Stimulated activated CD4-positive, alpha-beta T cell treated with anti-CD3 and anti-CD28 coated beads, Interleukin-12 subunit alpha, Interleukin-12 subunit beta, amount 100 ng/mL, for 4 hours (primary cell): Measurements from ENCODE around the gene CDH5.

Experiments
- DNase-seq: peaks from one replicate; pipeline ENCODE4 v3.0.0-alpha.2; 2020

Gene CDH5

DNA sequence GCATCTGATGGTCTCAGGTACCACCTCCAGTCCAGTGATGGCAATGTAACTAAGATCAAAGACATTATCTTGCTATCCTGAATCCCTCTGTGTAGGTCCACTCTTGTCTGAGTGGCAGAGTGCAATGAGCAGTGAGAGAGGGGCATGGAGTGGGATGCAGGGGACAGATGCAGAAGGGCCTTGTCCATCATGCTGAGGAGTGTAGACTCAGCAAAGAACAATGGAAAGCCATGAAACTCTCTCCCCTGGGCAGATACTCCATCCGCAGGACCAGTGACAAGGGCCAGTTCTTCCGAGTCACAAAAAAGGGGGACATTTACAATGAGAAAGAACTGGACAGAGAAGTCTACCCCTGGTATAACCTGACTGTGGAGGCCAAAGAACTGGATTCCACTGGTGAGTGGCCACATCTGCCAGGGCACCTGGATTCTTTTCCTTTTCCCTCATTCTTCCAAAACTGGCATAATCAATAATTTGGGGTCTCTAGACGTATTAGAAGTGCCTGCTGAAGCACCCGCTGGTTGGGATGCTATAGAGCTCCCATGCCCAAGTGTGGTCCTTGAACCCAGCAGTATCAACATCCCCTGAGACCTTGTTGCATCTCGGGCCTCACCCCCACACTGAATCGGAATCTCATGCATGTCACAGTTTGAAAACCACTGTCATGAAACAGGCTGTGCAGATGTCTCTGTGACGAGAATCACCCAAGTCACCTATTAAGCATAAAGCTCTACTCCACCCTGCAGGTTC lies 29.5 kb downstream of the CDH5 start:
- DNase-seq, result no peak

DNA sequence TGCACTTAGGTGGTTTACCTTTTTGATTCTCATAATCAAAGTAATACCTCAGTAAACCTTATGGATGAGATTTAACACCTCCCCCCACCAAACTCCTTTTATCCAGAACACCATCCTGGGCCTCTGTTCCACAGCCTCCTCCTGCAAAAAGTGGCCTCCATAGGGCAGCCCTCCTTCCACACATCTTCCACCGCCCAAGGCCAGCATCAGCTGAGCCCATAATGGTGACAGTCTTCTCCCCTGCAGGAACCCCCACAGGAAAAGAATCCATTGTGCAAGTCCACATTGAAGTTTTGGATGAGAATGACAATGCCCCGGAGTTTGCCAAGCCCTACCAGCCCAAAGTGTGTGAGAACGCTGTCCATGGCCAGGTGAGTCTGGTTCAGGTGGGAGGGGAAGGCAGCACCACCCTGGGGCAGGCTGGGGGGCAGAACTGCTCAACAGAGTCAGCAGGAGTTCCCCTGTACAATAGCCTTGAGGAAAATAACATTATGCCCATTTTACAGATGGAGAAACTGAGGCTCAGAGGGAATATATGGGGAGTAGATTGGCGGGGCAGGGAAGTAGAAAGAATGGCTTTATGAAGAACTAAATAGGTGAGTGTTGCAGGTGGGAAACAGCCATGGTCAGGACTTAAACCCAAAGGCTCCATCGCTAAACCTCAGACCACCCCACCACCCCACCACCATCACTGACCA lies 31.4 kb downstream of the CDH5 start:
- no peak for DNase-seq

DNA sequence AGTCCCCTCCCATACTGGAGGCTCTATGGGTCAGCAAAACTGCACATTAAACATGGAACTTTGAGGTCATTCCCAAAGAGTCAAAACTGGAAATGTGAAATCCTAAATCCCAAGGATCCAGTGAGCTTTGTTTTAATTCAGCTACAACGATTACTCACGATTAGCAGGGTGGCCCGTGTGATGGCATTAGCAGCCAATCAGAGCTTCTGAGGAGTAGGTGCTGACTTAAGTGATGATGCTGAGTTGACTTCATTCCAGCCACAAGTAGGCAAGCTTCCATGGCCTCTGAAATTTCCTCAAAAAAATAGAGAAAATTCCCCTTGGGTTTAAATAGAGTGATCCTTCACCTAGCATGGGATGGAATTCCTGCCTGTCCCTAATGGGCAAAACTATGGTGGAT lies 32.5 kb downstream of the CDH5 start:
- DNase-seq, result no peak

DNA sequence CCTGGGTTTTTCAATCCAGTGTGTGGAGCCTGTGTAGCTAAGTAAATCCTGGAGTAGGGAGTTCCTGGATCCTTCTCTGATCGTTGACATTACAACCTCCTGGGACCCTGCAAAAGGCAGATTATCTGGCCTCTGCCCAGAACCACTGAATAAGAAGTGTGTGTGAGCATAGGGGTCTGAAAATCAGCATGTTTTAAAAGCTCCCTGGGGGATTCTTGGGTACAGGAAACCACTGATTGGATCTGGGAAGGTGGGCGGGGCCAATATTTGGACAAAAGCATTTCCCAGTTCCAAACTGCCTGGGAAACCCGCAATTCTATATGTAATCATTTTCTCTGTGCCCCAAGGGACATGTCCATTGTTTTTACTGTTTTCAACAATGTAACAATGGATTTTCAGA lies 33.4 kb downstream of the CDH5 start:
- DNase-seq, result no peak

DNA sequence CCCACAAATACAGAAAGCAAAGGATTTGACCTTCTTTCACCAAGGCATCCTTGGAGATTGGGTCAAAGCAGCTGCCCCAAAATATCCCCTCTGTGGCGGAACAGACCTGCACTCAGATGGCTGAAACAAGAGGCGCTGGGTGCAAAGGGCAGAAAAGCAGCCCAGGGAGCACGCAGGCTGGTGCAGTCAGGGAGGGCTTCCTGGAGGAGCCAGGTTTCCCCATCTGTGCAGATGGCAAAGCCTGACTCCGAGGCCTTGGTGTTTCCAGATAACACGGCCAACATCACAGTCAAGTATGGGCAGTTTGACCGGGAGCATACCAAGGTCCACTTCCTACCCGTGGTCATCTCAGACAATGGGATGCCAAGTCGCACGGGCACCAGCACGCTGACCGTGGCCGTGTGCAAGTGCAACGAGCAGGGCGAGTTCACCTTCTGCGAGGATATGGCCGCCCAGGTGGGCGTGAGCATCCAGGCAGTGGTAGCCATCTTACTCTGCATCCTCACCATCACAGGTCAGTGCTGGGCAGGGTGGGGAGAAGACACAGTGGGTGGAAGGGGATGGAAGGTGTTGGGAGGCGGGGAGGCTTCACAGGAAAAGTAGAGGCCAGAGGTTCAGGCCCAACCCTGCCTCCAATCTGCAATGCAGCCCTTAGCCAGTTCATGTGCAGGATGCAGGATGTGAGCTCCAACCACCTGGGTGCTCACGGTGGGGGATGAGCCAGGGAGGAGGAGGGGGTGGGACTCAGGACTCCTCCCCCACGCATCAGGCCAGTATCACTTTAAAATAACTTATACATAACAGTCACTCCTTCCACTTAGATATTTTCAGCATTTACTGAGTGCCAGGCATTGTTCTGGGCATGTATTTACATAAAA lies 34.3 kb downstream of the CDH5 start:
- DNase-seq, result no peak

DNA sequence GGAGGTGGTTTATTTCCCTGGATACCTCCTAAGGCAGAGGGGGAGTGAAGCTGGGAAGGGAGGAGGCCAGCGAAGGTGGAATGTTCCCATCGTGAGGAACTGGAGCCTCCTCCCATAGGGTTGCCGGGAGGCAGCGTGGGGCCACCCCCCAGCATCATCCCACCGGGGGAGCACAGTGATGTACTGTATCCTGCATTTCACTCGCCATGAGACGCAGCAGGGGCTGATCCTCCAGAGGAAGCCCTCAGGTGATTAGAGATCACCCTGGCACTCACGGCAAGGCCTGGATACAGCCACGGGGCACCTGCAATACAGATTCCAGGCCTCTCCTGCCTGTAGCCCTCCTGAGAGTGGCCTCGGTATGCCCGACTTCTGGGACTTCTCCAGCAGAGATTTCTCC lies 35.1 kb downstream of the CDH5 start:
- no peak for DNase-seq

DNA sequence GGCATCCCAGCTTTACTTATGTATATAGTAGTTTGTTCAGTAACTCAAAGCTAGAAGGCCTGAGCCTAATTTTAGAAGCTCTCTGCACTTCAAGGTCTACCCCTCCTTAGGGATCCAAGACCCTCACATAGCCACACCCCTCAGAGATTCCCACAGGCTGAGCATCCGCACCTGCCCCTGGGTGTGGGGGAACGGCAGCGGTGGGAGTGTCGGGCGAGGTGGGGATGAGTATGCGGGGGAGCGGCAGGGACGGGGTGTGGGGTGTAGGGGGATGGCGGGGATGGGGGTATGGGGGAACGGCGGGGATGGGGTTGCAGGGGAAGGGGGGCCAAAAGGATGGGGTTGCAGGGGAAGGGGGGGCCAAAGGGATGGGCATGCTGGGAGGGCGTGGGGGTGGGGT lies 35.7 kb downstream of the CDH5 start:
- DNase-seq, result no peak

DNA sequence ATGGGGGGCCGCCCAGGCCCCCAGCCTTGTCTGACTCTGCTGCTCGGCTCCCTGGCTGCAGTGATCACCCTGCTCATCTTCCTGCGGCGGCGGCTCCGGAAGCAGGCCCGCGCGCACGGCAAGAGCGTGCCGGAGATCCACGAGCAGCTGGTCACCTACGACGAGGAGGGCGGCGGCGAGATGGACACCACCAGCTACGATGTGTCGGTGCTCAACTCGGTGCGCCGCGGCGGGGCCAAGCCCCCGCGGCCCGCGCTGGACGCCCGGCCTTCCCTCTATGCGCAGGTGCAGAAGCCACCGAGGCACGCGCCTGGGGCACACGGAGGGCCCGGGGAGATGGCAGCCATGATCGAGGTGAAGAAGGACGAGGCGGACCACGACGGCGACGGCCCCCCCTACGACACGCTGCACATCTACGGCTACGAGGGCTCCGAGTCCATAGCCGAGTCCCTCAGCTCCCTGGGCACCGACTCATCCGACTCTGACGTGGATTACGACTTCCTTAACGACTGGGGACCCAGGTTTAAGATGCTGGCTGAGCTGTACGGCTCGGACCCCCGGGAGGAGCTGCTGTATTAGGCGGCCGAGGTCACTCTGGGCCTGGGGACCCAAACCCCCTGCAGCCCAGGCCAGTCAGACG lies 36.2 kb downstream of the CDH5 start:
- DNase-seq, result no peak

DNA sequence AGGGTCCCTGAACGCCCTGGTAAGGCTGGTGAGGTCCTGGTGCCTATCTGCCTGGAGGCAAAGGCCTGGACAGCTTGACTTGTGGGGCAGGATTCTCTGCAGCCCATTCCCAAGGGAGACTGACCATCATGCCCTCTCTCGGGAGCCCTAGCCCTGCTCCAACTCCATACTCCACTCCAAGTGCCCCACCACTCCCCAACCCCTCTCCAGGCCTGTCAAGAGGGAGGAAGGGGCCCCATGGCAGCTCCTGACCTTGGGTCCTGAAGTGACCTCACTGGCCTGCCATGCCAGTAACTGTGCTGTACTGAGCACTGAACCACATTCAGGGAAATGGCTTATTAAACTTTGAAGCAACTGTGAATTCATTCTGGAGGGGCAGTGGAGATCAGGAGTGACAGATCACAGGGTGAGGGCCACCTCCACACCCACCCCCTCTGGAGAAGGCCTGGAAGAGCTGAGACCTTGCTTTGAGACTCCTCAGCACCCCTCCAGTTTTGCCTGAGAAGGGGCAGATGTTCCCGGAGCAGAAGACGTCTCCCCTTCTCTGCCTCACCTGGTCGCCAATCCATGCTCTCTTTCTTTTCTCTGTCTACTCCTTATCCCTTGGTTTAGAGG lies 37.1 kb downstream of the CDH5 start:
- DNase-seq, result no peak

DNA sequence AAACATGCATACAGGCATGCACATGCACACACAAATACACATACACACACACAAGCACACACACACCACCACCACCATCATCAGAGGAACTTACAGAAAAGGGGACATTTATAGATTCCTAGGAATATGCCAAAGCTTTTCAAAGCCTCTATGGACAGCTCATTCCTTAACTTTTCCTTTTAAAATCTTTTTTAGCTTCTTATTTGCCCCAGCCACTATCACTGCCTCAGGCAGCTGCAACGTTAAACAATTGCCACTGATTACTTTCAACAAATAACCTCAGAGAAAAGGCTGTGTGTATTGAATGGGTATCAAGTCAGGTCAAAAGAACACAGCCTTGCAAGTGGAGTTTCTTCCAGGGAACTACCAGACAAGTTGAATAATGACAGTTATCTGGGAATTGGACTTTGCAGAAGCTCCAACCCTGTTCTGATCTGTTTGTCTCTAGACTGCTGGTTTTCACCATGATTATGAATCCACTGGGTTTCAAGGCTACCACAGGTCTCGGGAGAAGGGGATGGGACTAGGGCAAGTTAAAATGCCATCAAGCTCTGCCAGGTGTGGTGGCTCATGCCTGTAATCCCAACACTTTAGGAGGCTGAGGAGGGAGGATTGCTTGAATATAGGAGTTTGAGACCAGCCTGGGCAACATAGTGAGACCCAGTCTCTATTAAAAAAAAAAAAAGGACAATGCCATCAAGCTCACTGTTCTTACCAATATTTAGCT lies 38.7 kb downstream of the CDH5 start:
- DNase-seq, result no peak

DNA sequence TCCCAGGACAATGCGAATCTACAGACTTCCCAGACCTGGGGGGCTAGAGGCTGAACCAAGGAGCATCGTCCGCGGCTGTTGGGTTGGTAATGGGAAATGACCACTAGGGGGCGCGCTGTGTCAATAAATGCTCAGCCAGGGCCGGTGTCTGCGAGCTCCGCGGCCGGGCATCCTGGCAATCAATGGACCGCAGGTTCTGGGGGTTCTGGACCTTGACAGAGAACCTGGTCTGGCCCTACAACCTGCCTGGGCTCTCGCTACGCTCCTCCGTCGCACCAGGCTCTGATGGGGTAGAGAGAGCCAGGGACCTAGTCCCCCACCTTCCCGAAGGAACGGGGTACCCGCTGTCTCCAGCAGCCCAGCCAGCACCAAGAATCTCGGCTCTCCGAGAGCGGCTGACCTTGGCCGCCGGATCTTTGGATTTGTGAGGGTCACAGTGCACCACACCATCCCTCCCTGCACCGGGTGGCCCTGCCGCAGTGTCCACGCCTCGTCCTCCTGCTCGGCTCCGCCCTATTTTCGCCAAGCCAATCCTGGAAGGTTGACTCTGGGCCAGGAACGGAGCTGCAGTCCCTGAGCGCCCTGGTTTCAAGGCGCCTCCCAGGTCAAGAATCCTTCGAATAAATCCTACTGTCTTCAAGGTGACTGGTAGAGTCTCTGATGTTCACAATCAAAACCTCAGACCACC lies 40.2 kb downstream of the CDH5 start:
- DNase-seq, result peak; percentile 89

DNA sequence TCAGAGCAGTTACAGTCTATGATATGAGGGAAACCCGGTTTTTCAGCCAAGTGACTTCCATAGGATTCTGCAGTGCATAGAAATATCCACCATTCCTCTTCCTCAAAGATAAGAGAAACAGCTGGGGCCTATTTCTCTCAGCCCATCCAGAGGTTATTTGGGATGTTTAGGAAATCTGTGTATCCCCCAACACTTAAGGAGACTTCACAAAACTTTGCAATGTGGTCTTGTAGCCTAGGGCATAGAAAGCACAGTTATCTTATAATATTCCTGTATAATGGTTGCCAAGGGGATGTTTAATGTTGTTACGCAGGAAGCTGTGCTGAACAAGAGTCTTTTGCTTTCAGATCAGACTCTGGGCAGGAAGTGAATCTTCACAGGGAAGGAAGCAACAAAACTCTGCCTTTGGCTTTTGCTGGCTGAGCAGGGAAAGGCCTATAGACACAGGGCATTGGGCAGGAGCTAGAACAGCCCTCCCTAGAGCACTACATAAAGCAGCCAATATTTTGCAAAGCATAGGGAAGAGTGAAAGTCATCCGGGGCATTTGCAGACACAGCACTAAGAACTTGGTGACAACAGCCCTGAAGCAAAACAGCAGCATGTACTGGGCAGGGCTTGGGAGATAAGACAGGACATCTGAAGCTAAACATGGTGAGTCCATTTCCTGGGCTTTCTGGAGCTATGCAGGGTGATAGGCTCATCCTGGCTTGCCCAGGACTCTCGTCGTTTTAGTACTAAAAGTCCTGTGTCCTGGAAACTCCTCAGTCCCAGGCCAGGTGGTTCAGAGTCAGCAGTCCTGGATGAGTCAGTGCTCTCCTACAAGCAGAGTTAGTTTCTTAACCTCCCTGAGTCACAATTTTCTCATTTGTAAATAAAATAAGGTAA lies 41.9 kb downstream of the CDH5 start:
- no peak for DNase-seq

DNA sequence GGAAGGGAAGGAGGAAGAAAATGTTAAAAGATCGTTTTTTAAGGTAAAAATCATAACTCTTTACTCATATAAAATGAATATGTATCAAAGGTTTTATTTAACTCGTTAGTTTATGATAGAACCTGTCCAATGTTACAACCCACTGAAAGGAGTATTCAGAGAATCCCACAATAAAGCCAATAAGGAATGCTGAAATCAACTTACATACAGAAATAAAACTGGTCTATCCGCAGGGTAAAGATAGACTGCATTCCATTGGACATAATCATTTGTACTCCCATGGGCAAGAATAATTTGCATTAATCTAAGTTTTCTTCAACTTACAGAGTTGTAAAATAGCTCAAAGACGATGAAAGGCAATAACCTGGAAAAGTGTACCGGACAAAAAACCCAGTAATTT lies 42.7 kb downstream of the CDH5 start:
- DNase-seq, result no peak

DNA sequence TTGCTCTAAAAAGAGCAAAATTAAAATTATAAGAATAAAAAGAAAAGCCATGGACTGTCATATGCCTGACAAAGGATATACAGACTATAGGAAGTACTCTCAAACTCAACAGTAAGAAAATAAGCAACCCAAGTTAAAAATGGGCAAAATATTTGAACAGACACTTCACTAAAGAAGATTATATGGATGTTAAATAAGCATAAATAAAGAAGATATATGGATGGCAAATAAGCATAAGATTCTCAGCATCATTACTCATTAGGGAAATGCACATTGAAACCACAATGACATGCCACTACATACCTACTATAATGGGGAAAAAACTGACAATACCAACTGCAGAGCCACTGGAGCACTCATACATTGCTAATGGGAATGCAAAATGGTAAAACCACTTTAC lies 45.7 kb downstream of the CDH5 start:
- DNase-seq, result no peak

DNA sequence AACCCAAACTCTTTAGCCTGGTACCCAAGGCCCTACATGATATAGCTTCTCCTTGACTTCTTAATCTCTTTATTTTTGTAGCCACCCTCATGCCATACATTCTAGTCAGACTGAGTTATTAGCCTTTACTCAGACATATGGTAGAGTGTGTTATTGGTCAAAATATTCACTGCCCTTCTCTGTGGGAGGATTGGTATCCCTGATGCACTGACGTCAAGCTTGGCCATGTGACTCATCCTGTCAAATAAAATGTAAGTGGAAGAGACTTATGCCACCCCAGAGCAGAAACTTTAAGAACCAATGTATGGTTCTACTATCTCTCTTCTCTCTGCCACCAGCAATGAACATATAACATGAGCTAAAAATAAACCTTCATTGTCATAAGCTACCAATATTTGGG lies 48.4 kb downstream of the CDH5 start:
- no peak for DNase-seq

DNA sequence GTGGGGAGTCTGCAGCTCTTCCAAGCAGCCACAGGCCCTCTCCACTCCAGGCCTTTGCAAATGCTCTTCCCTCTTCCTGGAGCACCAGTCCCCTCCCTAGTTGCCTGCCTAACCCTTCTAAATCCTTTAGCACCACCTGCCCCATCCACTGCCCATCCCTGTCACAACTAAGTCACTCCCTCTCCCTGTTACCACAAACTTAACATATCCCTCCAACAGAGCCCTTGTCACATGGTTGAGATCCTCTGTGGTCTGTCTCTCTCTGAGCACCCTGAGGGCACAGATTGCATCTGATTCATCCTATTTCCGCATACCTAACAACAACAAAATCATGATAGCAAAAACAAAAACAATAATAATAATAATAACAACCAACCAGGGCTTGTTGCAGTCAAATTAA lies 49.6 kb downstream of the CDH5 start:
- no peak for DNase-seq

DNA sequence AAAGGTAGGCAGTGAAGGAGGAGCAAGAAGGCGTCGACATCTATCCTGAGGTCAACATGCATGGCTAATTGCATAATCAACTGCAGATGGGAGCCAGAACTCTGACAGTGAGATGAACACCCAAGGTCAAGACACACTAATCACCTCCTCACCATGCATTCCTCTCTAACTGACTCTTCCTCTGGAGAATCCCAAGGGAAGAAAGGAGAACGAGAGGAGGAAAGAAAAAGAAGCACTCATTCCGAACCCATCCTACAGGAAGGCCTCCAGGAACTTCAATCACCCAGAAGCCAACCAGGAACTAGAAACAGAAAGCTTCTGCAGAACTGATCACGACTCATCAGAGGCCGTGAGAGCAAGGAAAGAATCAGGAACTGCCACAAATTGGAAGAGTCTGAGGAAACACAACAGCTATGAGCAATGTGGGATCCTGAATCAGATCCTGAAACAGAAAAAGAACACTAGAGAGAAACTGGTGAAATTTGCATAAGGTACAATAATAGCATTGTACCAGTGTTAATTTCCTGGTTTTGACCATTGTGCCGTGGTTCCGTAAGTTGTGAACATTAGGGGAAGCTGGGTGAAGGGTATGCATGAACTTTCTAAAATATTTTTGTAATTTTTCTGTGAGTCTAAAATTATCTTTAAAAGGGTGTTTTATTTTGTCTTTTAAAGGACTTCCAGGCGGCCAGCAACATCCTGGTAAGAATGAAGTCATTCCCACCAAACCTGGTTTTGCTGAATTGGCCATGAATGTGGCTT lies 50.6 kb downstream of the CDH5 start:
- no peak for DNase-seq

DNA sequence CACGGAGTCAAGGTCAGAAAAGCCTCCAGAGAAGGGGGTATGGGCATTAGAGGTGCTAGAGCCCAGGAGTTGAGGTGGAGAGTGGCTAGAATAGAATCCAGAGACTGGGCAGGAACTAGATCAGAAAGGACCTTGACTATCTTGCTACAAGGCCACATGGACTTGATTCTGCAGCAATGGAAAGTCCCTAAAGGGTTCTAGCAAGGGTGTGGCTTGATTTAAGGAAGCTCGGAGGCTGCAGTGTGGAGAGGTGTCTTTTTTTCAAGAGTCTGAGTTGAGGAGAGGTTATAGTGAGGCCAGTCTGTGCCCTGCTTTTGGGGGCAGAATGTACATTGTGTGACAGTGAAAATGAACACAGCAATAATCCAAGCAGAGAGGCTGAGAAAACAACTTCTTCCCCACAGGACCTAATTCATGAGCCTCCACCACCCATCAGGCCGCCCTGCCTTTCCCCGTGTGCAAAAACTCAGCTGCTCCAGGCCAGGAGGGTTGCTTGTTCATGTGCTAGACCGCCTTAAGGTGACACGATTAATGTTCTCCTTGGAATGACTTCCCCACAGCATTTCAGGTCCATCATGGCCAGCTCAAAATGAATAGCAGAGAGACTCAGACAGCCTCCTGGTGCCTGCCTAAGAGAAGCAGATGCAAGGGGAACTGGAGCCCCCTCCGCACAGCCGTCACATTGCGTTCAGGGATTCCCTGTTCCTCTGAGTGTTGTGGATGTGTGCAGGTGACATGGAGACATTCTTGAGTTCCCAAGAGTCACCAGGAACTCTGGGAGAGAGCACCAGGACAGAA lies 51.9 kb downstream of the CDH5 start:
- DNase-seq, result no peak

DNA sequence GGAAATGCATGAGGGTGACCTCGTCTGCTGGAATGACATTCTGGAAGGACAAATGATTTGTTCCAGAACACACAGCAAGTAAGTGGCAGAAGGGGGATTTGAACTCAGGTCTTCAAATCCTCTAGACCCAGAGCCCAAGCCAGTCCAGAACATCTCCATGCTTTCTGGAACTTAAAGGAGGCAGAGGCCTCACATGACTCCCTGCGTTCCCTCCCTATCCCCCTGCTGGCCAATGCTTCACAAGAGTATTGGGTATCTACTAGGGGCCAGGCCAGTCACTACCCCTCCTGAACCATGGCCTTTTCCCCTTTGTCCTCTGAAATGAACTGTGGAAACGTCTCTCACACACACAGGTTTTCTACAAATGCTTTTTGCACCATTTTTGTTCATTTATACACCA lies 53.0 kb downstream of the CDH5 start:
- DNase-seq, result no peak
